HG03135 (cell line): ENCODE measurements around the gene EPS8L2.
A peak's percentile ranks its signal among the peaks of the same experiment; 100 is the strongest.

ENCODE experiments used
- ATAC-seq: cut with Tn5 transposase; IDR thresholded peaks from one replicate; pipeline ENCODE4 v1.9.1; 2021; ENCODE audit warnings: mild to moderate bottlenecking, moderate library complexity; ENCODE audit not compliant: unreplicated experiment

The EPS8L2 gene

DNA sequence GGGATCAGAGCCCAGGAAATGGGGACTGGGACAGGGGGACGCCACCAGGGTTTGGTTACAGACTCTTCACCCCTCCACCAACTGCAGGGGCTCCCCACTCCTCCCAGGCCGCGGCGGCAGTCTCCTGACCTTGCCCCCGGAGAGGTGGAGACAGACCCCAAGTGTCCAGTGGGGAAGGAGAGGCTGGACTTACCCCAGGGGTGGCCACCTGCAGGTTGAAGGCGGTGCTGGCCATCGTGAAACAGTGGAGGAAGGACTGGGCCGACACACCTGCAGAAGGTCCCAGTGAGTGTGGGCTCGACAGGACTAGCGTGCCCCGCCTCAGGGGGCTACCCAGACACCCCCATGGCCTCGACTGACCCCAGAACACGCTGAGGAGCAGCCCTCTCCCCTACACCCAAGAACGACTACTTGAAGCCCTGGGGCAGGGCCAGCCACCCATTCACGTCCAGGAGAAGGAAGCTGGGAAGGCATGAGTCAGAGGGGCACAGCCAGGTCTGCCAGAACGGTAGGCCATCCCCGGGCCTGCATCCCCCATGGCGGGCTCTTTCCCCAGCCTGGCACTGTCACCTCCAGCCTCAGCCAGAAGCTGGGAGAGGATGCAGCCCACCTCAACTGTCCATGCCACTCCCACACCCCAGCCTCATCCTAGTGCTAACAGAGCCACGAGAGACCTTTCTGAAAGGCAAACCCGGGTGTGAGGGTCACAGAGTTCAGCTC is 69.0 kb downstream of the EPS8L2 start:
- no peak for ATAC-seq

DNA sequence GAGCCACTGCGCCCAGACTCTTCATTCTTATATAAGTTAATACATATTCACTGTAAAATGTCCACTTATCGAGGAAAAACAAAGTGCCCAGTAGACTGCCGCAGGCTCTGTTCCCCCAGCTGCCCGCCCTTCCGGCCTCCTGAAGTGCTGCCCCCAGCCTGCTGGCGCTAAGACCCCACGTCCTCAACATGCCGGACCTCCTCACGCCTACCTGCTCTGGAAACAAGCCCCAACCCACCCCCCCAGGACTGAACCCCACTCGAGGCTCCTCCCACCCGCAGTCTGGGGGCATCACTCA is 70.2 kb downstream of the EPS8L2 start:
- ATAC-seq = no peak

- ATAC-seq = peak; percentile 23
Observed at GRCh38 chr11:776561-777287, 70.7 kb downstream of the EPS8L2 start.
